Muscle of leg (tissue), 11 donors: ENCODE measurements around the gene UVRAG. TPM values are rescaled to one million over a fixed set of nuclear protein-coding genes. Genes with fewer than 3 reads are reported as not detected.

ENCODE experiments used
- DNase-seq: peaks from one replicate; pipeline ENCODE4 v3.0.0; 2013
- H3K27ac ChIP-seq: one replicate; pipeline ENCODE4 v1.5.1; 2013; ENCODE audit warnings: mild to moderate bottlenecking, low read length, control low read depth
- H3K27me3 ChIP-seq: one replicate; pipeline ENCODE4 v1.6.1; 2013; ENCODE audit warnings: low read length; ENCODE audit not compliant: control insufficient read depth, insufficient read depth
- H3K36me3 ChIP-seq: one replicate; pipeline ENCODE4 v1.6.1; 2013; ENCODE audit warnings: low read length; ENCODE audit not compliant: control insufficient read depth, insufficient read depth
- H3K4me1 ChIP-seq: one replicate; pipeline ENCODE4 v1.6.1; 2013; ENCODE audit warnings: low read length; ENCODE audit not compliant: control insufficient read depth, insufficient read depth
- H3K4me3 ChIP-seq: one replicate; pipeline ENCODE4 v1.5.1; 2013; ENCODE audit warnings: low read length, control low read depth
- H3K9me3 ChIP-seq: replicated peaks from 2 replicates; pipeline ENCODE4 v1.6.1; 2013; ENCODE audit warnings: low read depth, low read length; ENCODE audit not compliant: control insufficient read depth
- WGBS: methylation state at CpG from one replicate; pipeline ENCODE4 v1.1.5; 2013; ENCODE audit warnings: missing lambda C conversion rate; ENCODE audit not compliant: insufficient coverage; 5-methylcytosine and 5-hydroxymethylcytosine counted together
- polyA plus RNA-seq, 8 donors: library from polyadenylated mRNA; unstranded; fragments of 120-200 nt; gene quantifications; one replicate each; pipeline versions ENCODE4 v1.2.1 to v1.2.3, GENCODE V29; 2013; ENCODE audit warnings: inconsistent platforms in 1 of 8, low replicate concordance in 1 of 8; ENCODE audit not compliant: insufficient read length in 8 of 8, insufficient read depth in 1 of 8
- total RNA-seq: library from RNA; stranded (reverse); fragments of 120-200 nt; gene quantifications from one replicate; pipeline ENCODE4 v1.2.4, GENCODE V29; 2013

The UVRAG gene
- total and polyA plus RNA-seq, 9 donors: 8.1 to 10.2 (median 9.1) TPM

DNA sequence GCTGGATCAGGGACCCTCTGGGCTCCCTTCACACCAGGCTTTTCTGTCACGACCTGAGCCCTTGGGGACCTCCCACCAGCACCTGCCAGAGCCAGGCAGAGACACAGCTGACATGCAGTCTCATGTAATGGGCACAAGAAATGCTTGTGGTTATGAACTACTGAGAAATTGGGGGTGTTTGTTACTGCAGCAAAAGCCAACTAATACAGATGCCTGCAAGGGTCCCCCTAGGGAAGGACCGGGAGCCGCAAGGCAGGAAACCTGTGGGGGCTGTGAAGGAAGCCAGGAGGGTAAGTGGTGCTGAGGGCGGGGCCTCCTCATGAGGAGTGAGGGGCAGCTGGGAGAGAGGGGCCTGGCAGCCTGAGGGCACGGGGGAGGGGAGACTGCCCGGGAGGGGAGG, 374.7 kb downstream of the UVRAG start:
- no peak for DNase-seq
- Histone ChIP-seq H3K9me3 (no peaks in the 10 kb centered on the region), H3K27me3 (peaks cover 3% of the 10 kb centered on the region), H3K27ac (no peak overlapping the region), H3K4me1 (peaks cover 35% of the 10 kb centered on the region), H3K36me3 (peaks cover 20% of the 10 kb centered on the region), H3K4me3 (no peak overlapping the region)
- 62% methylated on average over 5 of the region's 6 CpGs for WGBS

GRCh38 chr11:76190376-76190775, 375.4 kb downstream of the UVRAG start:
- H3K27ac ChIP-seq: no peak overlapping the region
- no peak overlapping the region for H3K4me3 ChIP-seq
- no CpG with 5 or more reads among the region's 7 CpGs for WGBS
- H3K27me3 ChIP-seq: peaks cover 3% of the 10 kb centered on the region
- H3K36me3 ChIP-seq: peaks cover 20% of the 10 kb centered on the region
- no peak for DNase-seq
- no peaks in the 10 kb centered on the region for H3K9me3 ChIP-seq
- peaks cover 31% of the 10 kb centered on the region for H3K4me1 ChIP-seq

Other genes starting within 250 kb of the UVRAG start
- 6.1 TPM for gene MAP6, start 146.2 kb upstream of the UVRAG start, total RNA-seq
- gene MAP6, start 146.2 kb upstream of the UVRAG start, polyA plus RNA-seq: 10 to 100 TPM in 4 of 8 donors, 1 to 10 TPM in 4; 6.9 to 13.4 (median 9.9) TPM
- not detected for gene MOGAT2, start 97.4 kb upstream of the UVRAG start, total RNA-seq
- 1 to 10 TPM in 2 of 8 donors, under 1 TPM in 1, not detected in 5; 0.10 to 9.2 (median 2.0) TPM for gene MOGAT2, start 97.4 kb upstream of the UVRAG start, polyA plus RNA-seq
- 0.31 TPM for gene DGAT2, start 46.4 kb upstream of the UVRAG start, total RNA-seq
- gene DGAT2, start 46.4 kb upstream of the UVRAG start, polyA plus RNA-seq: 1 to 10 TPM in 2 of 8 donors, under 1 TPM in 6; 0.45 to 3.8 (median 0.78) TPM